ENCODE results near the gene XRCC2.
"Not testable (repeated sequence)": the region's sequence is repeated elsewhere in the genome, so short reads cannot be mapped to it uniquely, and the experiment has no call there.

The XRCC2 gene

GRCh38 chr7:152663931-152664330 lies 12.0 kb downstream of the XRCC2 start:
- no peak for DNase-seq

- no peak for DNase-seq
These were observed 12.7 kb downstream of the XRCC2 start for GRCh38 chr7:152663148-152663740.

GRCh38 chr7:152661479-152661878 lies 14.5 kb downstream of the XRCC2 start:
- DNase-seq, result no peak

- DNase-seq, result no peak
These were observed 15.9 kb downstream of the XRCC2 start for GRCh38 chr7:152660021-152660420.

GRCh38 chr7:152654971-152655370 lies 21.0 kb downstream of the XRCC2 start:
- DNase-seq, result no peak

GRCh38 chr7:152649220-152649619 lies 26.7 kb downstream of the XRCC2 start:
- no peak for DNase-seq

GRCh38 chr7:152647009-152647408 lies 28.9 kb downstream of the XRCC2 start:
- no peak for DNase-seq

- DNase-seq, result not testable (repeated sequence)
These were observed 29.4 kb downstream of the XRCC2 start for GRCh38 chr7:152646579-152646978.

- DNase-seq, result no peak
These were observed 31.9 kb downstream of the XRCC2 start for GRCh38 chr7:152643979-152644559.

- no peak for DNase-seq
These were observed 34.6 kb downstream of the XRCC2 start for GRCh38 chr7:152641384-152641783.

- DNase-seq, result no peak
These were observed 35.1 kb downstream of the XRCC2 start for GRCh38 chr7:152640829-152641228.

GRCh38 chr7:152637920-152638580 lies 37.9 kb downstream of the XRCC2 start:
- no peak for DNase-seq

- DNase-seq, result no peak
These were observed 38.8 kb downstream of the XRCC2 start for GRCh38 chr7:152637161-152637560.

GRCh38 chr7:152636441-152636840 lies 39.5 kb downstream of the XRCC2 start:
- DNase-seq, result no peak

- peak; percentile 92 for DNase-seq
These were observed 42.4 kb downstream of the XRCC2 start for GRCh38 chr7:152633504-152633903.

- DNase-seq, result peak; percentile 31
These were observed 42.9 kb downstream of the XRCC2 start for GRCh38 chr7:152633072-152633471.

- not testable (repeated sequence) for DNase-seq
These were observed 47.2 kb downstream of the XRCC2 start for GRCh38 chr7:152628772-152629171.

- no peak for DNase-seq
These were observed 51.7 kb downstream of the XRCC2 start for GRCh38 chr7:152624228-152624627.

- DNase-seq, result no peak
These were observed 54.5 kb downstream of the XRCC2 start for GRCh38 chr7:152621426-152621825.

- DNase-seq, result no peak
These were observed 56.8 kb downstream of the XRCC2 start for GRCh38 chr7:152619027-152619739.

- no peak for DNase-seq
These were observed 57.5 kb downstream of the XRCC2 start for GRCh38 chr7:152618427-152618826.

GRCh38 chr7:152617056-152617455 lies 58.9 kb downstream of the XRCC2 start:
- peak; percentile 7 for DNase-seq

GRCh38 chr7:152615031-152615741 lies 60.8 kb downstream of the XRCC2 start:
- DNase-seq, result no peak

All from MV-4-11 (cell line).